COLO668 (cell line): ENCODE results near the gene ADAM21.
"Not testable (repeated sequence)": the region's sequence is repeated elsewhere in the genome, so short reads cannot be mapped to it uniquely, and the experiment has no call there.

Experiments
- DNase-seq: peaks from one replicate; lab custom pipeline; 2025; ENCODE audit not compliant: unreplicated experiment; lab: John Stamatoyannopoulos, UW

The ADAM21 gene

DNA sequence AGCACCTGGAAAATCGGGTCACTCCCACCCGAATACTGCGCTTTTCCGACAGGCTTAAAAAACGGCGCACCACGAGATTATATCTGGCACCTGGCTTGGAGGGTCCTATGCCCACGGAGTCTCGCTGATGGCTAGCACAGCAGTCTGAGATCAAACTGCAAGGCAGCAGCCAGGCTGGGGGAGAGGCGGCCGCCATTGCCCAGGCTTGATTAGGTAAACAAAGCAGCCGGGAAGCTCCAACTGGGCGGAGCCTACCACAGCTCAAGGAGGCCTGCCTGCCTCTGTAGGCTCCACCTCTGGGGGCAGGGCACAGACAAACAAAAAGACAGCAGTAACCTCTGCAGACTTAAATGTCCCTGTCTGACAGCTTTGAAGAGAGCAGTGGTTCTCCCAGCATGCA, 23.5 kb downstream of the ADAM21 start:
- DNase-seq: not testable (repeated sequence)

DNA sequence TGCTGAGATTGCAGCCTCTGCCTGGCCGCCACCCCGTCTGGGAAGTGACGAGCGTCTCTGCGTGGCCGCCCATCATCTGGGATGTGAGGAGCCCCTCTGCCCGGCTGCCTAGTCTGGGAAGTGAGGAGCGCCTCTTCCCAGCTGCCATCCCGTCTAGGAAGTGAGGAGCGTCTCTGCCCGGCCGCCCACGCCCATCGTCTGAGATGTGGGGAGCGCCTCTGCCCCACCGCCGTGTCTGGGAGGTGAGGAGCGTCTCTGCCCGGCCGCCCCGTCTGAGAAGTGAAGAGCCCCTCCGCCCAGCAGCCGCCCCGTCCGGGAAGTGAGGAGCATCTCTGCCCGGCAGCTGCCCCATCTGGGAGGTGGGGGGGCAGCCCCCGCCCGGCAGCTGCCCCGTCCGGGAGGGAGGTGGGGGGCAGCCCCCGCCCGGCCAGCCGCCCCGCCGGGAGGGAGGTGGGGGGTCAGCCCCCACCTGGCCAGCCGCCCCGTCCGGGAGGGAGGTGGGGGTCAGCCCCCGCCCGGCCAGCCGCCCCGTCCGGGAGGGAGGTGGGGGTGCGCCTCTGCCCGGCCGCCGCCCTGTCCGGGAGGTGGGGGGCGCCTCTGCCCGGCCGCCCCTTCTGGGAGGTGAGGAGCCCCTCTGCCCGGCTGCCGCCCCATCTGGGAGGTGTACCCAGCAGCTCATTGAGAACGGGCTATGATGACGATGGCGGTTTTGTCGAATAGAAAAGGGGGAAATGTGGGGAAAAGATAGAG, 25.6 kb downstream of the ADAM21 start:
- DNase-seq: not testable (repeated sequence)

DNA sequence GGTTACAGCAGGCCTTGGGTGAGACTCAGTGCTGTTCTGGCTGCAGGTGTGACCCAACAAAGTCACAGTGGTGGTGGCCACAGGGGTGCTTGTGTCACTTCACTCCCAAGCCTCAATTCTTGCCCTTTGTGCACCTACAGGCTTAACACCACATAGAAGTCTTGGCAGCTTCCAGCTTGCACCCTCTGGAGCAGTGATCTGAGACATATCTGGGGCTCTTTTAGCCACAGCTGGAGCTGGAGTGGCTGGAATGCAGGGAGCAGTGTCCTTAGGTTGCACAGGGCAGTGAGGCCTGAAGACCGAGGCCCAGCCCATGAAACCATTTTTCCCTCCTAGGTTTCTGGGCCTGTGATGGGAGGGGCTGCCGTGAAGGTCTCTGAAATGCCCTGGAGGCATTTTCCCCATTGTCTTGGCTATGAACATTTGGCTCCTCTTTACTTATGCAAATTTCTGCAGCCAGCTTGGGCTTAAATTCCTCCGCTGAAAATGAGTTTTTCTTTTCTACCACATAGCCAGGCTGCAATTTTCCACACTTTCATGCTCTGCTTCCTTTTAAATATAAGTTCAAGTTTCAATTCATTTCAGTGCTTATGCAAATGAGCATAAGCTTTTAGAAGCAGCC, 37.7 kb downstream of the ADAM21 start:
- DNase-seq: no peak

DNA sequence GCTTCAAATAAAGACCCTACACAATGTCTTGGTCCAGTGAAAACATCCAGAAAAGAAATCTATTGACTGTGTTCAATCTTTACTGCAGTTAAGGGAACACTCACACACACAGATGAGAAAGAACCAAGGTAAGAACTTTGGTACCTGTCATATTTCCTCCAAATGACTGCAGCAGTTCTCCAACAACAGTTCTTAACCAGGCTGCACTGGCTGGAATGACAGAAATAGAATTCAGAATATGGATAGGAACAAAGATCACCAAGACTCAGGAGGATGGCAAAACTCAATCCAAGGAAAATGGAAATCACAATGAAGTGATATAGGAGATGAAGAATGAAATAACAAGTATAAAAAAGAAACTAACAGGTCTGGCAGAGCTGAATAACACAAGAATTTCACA, 46.2 kb downstream of the ADAM21 start:
- DNase-seq: no peak
